A673 (cell line): ENCODE data around the gene TBX20. TPM values are rescaled to one million over a fixed set of nuclear protein-coding genes. Genes with fewer than 3 reads are reported as not detected.

ENCODE experiments used
- BruUV-seq: library from RNA; stranded (reverse); fragments of 400-500 nt; replicated peaks from 2 replicates; lab custom pipeline; 2021; lab: Mats Ljungman, UMichigan
- CTCF ChIA-PET: fragments of 300-600 bp; sonication (Branson Sonifier 250); formaldehyde crosslinking; loops from one replicate; lab custom pipeline; 2022; ENCODE audit warnings: antibody characterized with exemption; lab: Charles Lee
- POLR2A ChIA-PET: fragments of 300-600 bp; sonication (Branson Sonifier 250); formaldehyde crosslinking; loops from one replicate; lab custom pipeline; 2022; ENCODE audit warnings: antibody characterized with exemption; ENCODE audit not compliant: low non-redundant PET; lab: Charles Lee
- DNase-seq: peaks from one replicate; pipeline ENCODE4 v3.0.0-alpha.2; 2015; ENCODE audit warnings: low spot score
- H3K27ac ChIP-seq: fragments of 200-600 bp; sonication (generic); 2 replicates; pipeline ENCODE4 v1.5.1; 2016; ENCODE audit warnings: mixed run types, low read depth, mild to moderate bottlenecking, mixed read lengths, antibody characterized with exemption, low read length; ENCODE audit not compliant: poor library complexity, severe bottlenecking
- H3K27me3 ChIP-seq: fragments of 200-600 bp; sonication (generic); replicated peaks from 2 replicates; pipeline ENCODE4 v1.6.1; 2017; ENCODE audit warnings: mixed run types, low read depth, mild to moderate bottlenecking, mixed read lengths, antibody characterized with exemption, low read length; ENCODE audit not compliant: insufficient read depth, poor library complexity
- H3K36me3 ChIP-seq: fragments of 200-600 bp; sonication (generic); 2 replicates; pipeline ENCODE4 v1.6.1; 2016; ENCODE audit warnings: mixed run types, mild to moderate bottlenecking, mixed read lengths, antibody characterized with exemption, low read length; ENCODE audit not compliant: insufficient read depth, poor library complexity, severe bottlenecking
- H3K4me1 ChIP-seq: fragments of 200-600 bp; sonication (generic); 2 replicates; pipeline ENCODE4 v1.6.1; 2017; ENCODE audit warnings: mixed run types, mild to moderate bottlenecking, mixed read lengths, antibody characterized with exemption, low read length; ENCODE audit not compliant: insufficient read depth, poor library complexity, severe bottlenecking
- H3K4me3 ChIP-seq: fragments of 200-600 bp; sonication (generic); 2 replicates; pipeline ENCODE4 v1.5.1; 2016; ENCODE audit warnings: low read depth, mixed run types, mild to moderate bottlenecking, mixed read lengths, low read length; ENCODE audit not compliant: poor library complexity, severe bottlenecking
- H3K9me3 ChIP-seq: fragments of 200-600 bp; sonication (generic); 2 replicates; pipeline ENCODE4 v1.6.1; 2016; ENCODE audit warnings: mixed run types, low read depth, mild to moderate bottlenecking, mixed read lengths, antibody characterized with exemption, low read length; ENCODE audit not compliant: poor library complexity, severe bottlenecking
- CTCF ChIP-seq: fragments of 300-800, 200-600 bp; sonication (generic); conservative IDR thresholded peaks from 2 replicates; pipeline ENCODE4 v1.5.1; 2017; ENCODE audit warnings: low read depth, mild to moderate bottlenecking, antibody characterized with exemption, low read length, moderate library complexity, mixed read lengths
- EZH2 ChIP-seq: fragments of 200-600 bp; sonication (generic); IDR thresholded peaks from 2 replicates; pipeline ENCODE4 v1.6.1; 2017; ENCODE audit warnings: borderline replicate concordance, low read depth, mild to moderate bottlenecking, mixed read lengths, antibody characterized with exemption, low read length; ENCODE audit not compliant: poor library complexity, severe bottlenecking
- intact Hi-C: fragments of 100-400 bp; cut with micrococcal nuclease; formaldehyde crosslinking; loops from one replicate; pipeline ENCODE4 v1.10.0; 2022; ENCODE audit not compliant: unreplicated experiment
- total RNA-seq: library from RNA; stranded (reverse); gene quantifications from 2 replicates; pipeline ENCODE4 v1.2.3, GENCODE V29; 2021

TBX20 gene
- total RNA-seq, 1 experiment from 2014 or later, result 1.8 TPM

- CTCF ChIA-PET, result no interaction called here
- no TSS peak for BruUV-seq
- DNase-seq, result no peak
- peak overlapping the region; percentile 56 for H3K4me3 ChIP-seq
- no peaks in the 10 kb centered on the region for H3K9me3 ChIP-seq
- no peaks in the 10 kb centered on the region for H3K4me1 ChIP-seq
- no peaks in the 10 kb centered on the region for H3K36me3 ChIP-seq
- no peak overlapping the region for H3K27ac ChIP-seq
- peaks cover 100% of the 10 kb centered on the region for H3K27me3 ChIP-seq
- intact Hi-C loops, result no loop called here
- POLR2A ChIA-PET, result no interaction called here
- TF ChIP-seq CTCF (no peak), EZH2 (no peak)
Measured at GRCh38 chr7:35254496-35255442, 869 bp upstream of the TBX20 start.

- peak; percentile 74 for TF ChIP-seq EZH2
- TF ChIP-seq CTCF, result no peak
- CTCF ChIA-PET, result no interaction called here
- DNase-seq, result peak; percentile 7
- no peak overlapping the region for H3K27ac ChIP-seq
- POLR2A ChIA-PET, result no interaction called here
- intact Hi-C loops, result no loop called here
- H3K4me3 ChIP-seq, result peak overlapping the region; percentile 56
- H3K4me1 ChIP-seq, result no peaks in the 10 kb centered on the region
- BruUV-seq, result no TSS peak
- no peaks in the 10 kb centered on the region for H3K9me3 ChIP-seq
- H3K36me3 ChIP-seq, result no peaks in the 10 kb centered on the region
- H3K27me3 ChIP-seq, result peaks cover 99% of the 10 kb centered on the region
Measured at GRCh38 chr7:35253460-35253709, 515 bp downstream of the TBX20 start.

GRCh38 chr7:35252612-35253459 is 1.1 kb downstream of the TBX20 start:
- intact Hi-C loops, result no loop called here
- TF ChIP-seq CTCF (no peak), EZH2 (no peak)
- no peaks in the 10 kb centered on the region for H3K36me3 ChIP-seq
- BruUV-seq, result TSS peak; percentile 52
- peak overlapping the region; percentile 56 for H3K4me3 ChIP-seq
- ChIA-PET CTCF (no interaction called here), POLR2A (no interaction called here)
- H3K4me1 ChIP-seq, result no peaks in the 10 kb centered on the region
- no peaks in the 10 kb centered on the region for H3K9me3 ChIP-seq
- H3K27ac ChIP-seq, result no peak overlapping the region
- DNase-seq, result no peak
- H3K27me3 ChIP-seq, result peaks cover 99% of the 10 kb centered on the region
